HCT116 (cell line): ENCODE data around the gene UPK3B.
"Not testable (repeated sequence)": the region's sequence is repeated elsewhere in the genome, so short reads cannot be mapped to it uniquely, and the experiment has no call there.

Experiments used
- EZH2 ChIP-seq: fragments of 200-600 bp; sonication (generic); IDR thresholded peaks from 2 replicates; pipeline ENCODE4 v1.6.1; 2017; ENCODE audit warnings: antibody characterized with exemption, mixed run types
- REST ChIP-seq: IDR thresholded peaks from 2 replicates; pipeline ENCODE4 v1.6.1; 2012; ENCODE audit warnings: low read depth
- ZNF274 ChIP-seq: fragments of 200-500 bp; sonication (Bioruptor generic); IDR thresholded peaks from 2 replicates; pipeline ENCODE4 v1.6.1; 2014; ENCODE audit warnings: mild to moderate bottlenecking, low read depth, low read length, inconsistent platforms
- TF ChIP-seq, protein P1 (sequence below), 3 experiments: fragments of 200-600 bp in 1 of 3; sonication (generic) in 1 of 3; IDR thresholded peaks in 2 of 3; conservative IDR thresholded peaks in 1 of 3; 2 replicates each; pipeline ENCODE4 v1.5.1; 2012 to 2017; ENCODE audit warnings: low read depth in 2 of 3, low read length in 2 of 3, antibody characterized with exemption in 1 of 3, borderline replicate concordance in 1 of 3, control low read depth in 1 of 3, mild to moderate bottlenecking in 1 of 3, mixed read lengths in 1 of 3, mixed run types in 1 of 3, moderate library complexity in 1 of 3; ENCODE audit not compliant: insufficient read depth in 1 of 3

DNA sequence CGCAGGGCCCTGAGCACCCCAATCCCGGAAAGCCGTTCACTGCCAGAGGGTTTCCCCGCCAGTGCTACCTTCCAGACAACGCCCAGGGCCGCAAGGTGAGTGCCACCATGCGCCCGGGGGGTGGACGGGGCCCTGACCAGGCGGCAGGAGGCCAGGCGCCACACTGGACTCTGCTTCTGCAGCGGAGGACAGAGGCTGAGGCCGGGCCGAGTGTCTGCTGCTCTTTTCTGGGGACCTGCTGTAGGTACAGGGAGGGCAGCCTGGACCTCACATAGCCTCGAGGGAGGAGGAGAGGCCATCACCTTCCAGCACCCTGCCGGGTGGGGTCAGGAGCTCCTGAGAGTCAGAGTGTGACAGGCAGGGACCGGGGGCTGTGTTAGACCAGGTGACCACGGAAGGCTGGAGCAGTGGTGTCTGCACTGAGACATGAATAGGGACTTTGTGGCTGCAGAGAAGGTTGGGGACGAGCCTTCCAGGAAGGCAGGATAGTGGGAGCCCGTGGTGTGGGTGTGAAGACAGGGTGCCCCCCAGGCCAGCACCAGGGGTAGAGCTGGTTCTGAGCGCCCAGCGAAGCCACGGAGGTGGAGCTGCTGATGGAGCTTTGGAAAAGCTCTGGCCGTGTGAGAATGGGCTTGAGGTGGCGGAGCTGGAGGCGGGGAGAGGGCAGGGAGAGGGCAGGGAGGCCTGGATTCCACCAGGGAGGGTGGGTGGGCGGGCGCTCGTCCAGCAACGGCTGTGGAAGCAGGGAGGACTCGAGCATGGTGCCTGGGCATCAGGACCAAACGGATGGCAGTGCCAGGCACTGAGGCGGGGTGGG, 5.8 kb upstream of the UPK3B start:
- TF ChIP-seq, protein P1, sequence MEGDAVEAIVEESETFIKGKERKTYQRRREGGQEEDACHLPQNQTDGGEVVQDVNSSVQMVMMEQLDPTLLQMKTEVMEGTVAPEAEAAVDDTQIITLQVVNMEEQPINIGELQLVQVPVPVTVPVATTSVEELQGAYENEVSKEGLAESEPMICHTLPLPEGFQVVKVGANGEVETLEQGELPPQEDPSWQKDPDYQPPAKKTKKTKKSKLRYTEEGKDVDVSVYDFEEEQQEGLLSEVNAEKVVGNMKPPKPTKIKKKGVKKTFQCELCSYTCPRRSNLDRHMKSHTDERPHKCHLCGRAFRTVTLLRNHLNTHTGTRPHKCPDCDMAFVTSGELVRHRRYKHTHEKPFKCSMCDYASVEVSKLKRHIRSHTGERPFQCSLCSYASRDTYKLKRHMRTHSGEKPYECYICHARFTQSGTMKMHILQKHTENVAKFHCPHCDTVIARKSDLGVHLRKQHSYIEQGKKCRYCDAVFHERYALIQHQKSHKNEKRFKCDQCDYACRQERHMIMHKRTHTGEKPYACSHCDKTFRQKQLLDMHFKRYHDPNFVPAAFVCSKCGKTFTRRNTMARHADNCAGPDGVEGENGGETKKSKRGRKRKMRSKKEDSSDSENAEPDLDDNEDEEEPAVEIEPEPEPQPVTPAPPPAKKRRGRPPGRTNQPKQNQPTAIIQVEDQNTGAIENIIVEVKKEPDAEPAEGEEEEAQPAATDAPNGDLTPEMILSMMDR (IDR thresholded peaks at IDR 0.05 in 2 of 3, conservative IDR thresholded peaks at IDR 0.05 in 1 of 3; ENCODE audit: borderline replicate concordance in 1 of 3, insufficient read depth in 1 of 3, low read depth in 2 of 3, low read length in 2 of 3): not testable (repeated sequence)
- not testable (repeated sequence) for TF ChIP-seq REST, EZH2, ZNF274
